Stimulated activated naive B cell treated with anti-CD40 and anti-IgM and Interleukin-4, amounts not matched to agents 10 μg/mL and 1 μg/mL and 100 μg/mL, for 72 hours (primary cell): ENCODE measurements around the gene TLR2.
"Not testable (repeated sequence)": the region's sequence is repeated elsewhere in the genome, so short reads cannot be mapped to it uniquely, and the experiment has no call there.

ENCODE experiments used
- ATAC-seq, 2 donors: fragments of 150-1000 bp; cut with Tn5 transposase; replicated peaks; 2 replicates each; pipeline ENCODE4 v1.10.0; 2021; ENCODE audit warnings: moderate library complexity in 1 of 2
- DNase-seq: peaks from one replicate; pipeline ENCODE4 v3.0.0; 2021
- H3K27ac Mint-ChIP-seq: one replicate; pipeline ENCODE4 v1.8.0; 2022; ENCODE audit warnings: mild to moderate bottlenecking, mixed read lengths
- H3K27me3 Mint-ChIP-seq, 2 donors: one replicate each; pipeline ENCODE4 v1.8.0; 2022; ENCODE audit warnings: mixed read lengths in 2 of 2
- H3K36me3 Mint-ChIP-seq, 2 donors: one replicate each; pipeline ENCODE4 v1.8.0; 2022; ENCODE audit warnings: mixed read lengths in 2 of 2, mild to moderate bottlenecking in 1 of 2
- H3K4me1 Mint-ChIP-seq, 2 donors: one replicate each; pipeline ENCODE4 v1.8.0; 2022; ENCODE audit warnings: mixed read lengths in 2 of 2, mild to moderate bottlenecking in 1 of 2
- H3K4me3 Mint-ChIP-seq, 2 donors: one replicate each; pipeline ENCODE4 v1.8.0; 2022; ENCODE audit warnings: mild to moderate bottlenecking in 2 of 2, mixed read lengths in 2 of 2, moderate library complexity in 1 of 2
- H3K9me3 Mint-ChIP-seq, 2 donors: one replicate each; pipeline ENCODE4 v1.8.0; 2022; ENCODE audit warnings: mixed read lengths in 2 of 2, mild to moderate bottlenecking in 1 of 2

Gene TLR2

DNA sequence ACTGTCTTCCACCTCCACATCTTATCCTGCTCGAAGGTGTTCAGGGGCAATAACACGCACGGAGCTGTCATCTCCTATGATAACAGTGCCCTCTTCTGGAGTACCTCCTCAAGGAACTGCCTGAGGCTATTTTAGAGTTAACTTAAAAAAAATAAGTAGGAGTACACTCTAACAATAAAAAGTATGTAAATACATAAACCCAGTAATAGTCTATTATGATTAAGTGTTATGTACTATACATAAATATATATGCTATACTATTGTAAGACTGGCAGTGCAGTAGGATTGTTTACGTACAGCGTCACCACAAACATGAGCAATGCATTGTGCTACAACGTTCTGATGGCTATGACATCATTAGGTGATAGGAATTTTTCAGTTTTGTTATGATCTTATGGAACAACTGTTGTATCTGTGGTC, 34.5 kb upstream of the TLR2 start:
- Mint-ChIP-seq H3K36me3 (no peaks in the 10 kb centered on the region), H3K4me3 (no peak overlapping the region), H3K27me3 (no peaks in the 10 kb centered on the region), H3K4me1 (peaks cover 10 to 18% of the 10 kb centered on the region in 2 donors), H3K9me3 (peaks cover 0 to 2% of the 10 kb centered on the region in 2 donors), H3K27ac (no peak overlapping the region)
- DNase-seq: no peak
- ATAC-seq: no peak

DNA sequence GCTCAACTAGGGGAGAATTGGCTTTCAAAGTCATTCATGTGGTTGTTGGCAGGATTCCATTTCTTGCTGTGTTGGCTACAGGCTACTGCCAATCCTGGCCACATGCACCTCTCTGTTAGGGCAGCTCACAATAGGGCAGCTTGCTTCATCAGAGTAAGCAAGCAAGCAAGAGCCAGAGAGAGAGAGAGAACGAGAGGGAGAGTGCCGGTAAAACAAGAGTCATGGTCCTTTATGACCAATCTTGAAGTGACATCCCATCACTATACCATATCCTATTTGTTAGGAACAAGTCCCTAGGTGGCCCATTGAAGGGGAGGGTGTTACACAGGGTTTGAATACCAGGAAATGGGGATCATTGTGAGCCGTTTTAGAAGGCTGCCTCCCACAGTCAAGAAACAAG, 33.0 kb upstream of the TLR2 start:
- Mint-ChIP-seq H3K4me3 (no peak overlapping the region), H3K36me3 (no peaks in the 10 kb centered on the region), H3K27ac (no peak overlapping the region), H3K4me1 (peaks cover 10 to 18% of the 10 kb centered on the region in 2 donors), H3K27me3 (peaks cover 4 to 13% of the 10 kb centered on the region in 2 donors), H3K9me3 (no peaks in the 10 kb centered on the region)
- DNase-seq: no peak
- ATAC-seq: no peak

DNA sequence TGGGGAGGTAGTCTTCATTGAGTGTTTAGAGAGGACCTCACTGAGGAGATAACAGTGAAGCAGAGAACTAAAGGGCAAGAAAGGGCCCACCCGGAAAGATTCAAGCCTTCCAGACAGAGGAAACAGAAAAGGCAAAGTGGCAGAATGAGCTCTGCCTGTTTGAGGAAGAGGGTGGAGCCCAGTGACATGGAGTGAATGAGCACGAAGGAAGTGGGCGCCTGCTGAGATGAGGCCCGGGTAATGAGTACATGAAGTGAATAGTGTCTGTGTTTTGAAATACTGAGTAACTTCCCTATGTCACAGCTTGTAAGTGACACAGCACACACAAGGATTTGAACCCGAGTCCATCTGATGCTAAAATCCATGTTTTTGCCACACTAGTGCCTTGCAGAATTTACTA, 32.5 kb upstream of the TLR2 start:
- peaks cover 10 to 18% of the 10 kb centered on the region in 2 donors for H3K4me1 Mint-ChIP-seq
- no peaks in the 10 kb centered on the region for H3K9me3 Mint-ChIP-seq
- DNase-seq (no peak), ATAC-seq (peak; percentile 81 to 87)
- peaks cover 8 to 13% of the 10 kb centered on the region in 2 donors for H3K27me3 Mint-ChIP-seq
- no peak overlapping the region for H3K27ac Mint-ChIP-seq
- H3K4me3 Mint-ChIP-seq: no peak overlapping the region
- H3K36me3 Mint-ChIP-seq: no peaks in the 10 kb centered on the region

DNA sequence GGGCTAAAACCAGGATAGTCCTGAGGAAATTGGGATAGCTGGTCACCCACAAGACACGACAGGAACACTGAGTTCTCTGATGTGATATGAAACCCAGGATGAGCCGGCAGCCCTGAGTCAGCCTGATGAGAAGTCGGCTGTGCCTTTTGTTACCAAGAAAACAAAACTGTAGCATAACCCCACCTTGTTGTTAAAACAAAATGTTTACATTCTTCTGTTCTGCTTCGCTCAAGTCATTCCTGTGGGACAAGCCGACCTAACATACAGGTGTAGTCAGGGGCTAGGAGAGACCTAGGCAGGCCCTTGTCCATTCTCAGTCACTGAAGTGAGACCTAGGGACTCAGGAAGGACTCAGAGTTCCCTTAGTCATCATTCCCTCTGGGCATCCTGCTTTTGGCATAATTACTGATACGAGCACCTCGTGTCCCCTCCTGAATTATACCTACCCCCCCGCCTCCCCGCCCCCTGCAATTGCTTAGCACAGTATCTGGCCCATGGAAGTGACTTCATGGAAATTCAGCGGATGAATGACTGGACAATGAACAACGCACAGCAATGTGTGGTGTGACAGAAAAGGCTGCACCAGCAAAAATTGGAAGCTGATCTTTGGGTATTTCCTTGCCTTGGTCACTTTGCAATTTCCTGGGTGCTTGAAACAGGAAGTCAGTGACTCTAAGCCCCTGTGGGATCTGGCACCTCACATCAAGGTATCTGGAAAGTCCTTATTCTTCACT, 31.9 kb upstream of the TLR2 start:
- Mint-ChIP-seq H3K36me3 (no peaks in the 10 kb centered on the region), H3K9me3 (no peaks in the 10 kb centered on the region), H3K4me3 (no peak overlapping the region), H3K4me1 (peaks cover 10 to 18% of the 10 kb centered on the region in 2 donors), H3K27me3 (peaks cover 9 to 13% of the 10 kb centered on the region in 2 donors), H3K27ac (no peak overlapping the region)
- DNase-seq (no peak), ATAC-seq (no peak)

DNA sequence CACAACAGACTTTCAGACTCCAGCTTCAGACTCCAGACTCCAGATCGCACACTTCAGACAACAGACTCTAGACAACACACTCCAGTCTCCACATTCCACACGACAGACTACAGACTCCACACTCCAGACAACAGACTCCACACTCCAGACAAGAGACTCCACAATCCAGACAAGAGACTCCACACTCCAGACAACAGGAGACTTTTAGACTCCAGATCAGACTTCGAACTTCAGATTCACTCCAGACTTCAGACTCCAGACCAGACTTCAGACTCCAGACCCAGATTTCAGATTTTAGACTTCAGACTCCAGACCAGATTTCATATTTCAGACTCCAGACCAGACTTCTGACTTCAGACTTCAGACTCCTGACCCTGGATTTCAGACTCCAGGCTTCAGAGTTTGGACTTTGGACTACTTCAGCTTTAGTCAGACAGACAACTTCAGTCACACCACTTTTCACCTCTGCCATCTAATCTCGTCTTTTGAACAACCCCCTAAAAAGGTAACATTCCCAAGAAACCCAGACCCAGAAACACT, 29.0 kb upstream of the TLR2 start:
- Mint-ChIP-seq H3K36me3 (no peaks in the 10 kb centered on the region), H3K4me3 (no peak overlapping the region), H3K9me3 (no peaks in the 10 kb centered on the region), H3K4me1 (peaks cover 5 to 11% of the 10 kb centered on the region in 2 donors), H3K27ac (no peak overlapping the region), H3K27me3 (peaks cover 9 to 13% of the 10 kb centered on the region in 2 donors)
- no peak for DNase-seq
- ATAC-seq: no peak

DNA sequence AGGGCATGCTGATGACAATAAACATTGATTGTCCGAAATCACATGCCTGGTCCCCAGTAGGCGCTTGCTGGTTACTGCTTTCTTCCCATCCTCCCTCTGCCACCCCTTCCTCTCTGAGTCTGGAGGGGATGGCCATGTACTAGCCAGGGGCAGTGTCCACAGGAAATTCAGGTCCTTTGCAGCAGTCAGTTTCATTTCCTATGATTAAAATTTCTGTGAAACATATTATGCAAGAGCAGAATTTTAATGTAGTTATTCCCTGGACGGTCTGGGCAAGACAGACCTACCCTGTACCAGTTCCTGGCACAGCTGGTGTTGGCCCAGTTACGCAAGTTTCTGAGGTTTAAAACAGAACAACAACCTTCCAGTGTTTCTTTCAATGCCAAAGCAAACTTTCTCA, 28.2 kb upstream of the TLR2 start:
- H3K36me3 Mint-ChIP-seq: no peaks in the 10 kb centered on the region
- H3K27me3 Mint-ChIP-seq: peaks cover 9 to 13% of the 10 kb centered on the region in 2 donors
- no peak overlapping the region for H3K4me3 Mint-ChIP-seq
- no peaks in the 10 kb centered on the region for H3K9me3 Mint-ChIP-seq
- DNase-seq (no peak), ATAC-seq (no peak)
- no peak overlapping the region for H3K27ac Mint-ChIP-seq
- H3K4me1 Mint-ChIP-seq: peaks cover 5 to 11% of the 10 kb centered on the region in 2 donors

DNA sequence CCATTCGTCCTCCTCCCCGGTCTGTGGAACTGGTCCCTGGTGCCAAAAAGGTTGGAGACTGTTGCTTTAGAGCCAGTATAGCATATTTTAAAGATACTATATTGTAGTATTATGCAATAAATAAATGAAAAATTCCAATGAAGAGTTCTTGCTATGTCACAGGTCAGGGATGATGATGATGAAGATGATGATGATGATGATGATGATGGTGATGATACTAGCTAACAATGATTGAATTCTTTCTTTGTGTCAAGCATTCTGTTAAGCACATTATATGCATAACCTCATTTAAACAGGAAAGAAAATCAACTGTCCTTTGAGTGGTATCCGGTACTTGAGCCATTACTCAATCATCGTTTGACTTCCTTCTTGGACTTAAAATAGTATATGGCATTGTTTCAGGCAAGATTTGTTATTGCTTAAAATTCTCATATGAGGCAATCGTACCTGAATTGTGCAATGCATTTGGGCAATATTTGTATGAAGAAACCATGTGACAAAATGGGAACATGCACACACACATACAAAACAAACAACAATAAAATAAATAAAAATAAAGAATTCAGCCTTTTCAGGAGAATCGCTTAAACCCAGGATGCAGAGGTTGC, 22.8 kb upstream of the TLR2 start:
- ATAC-seq (no peak), DNase-seq (no peak)
- H3K27ac Mint-ChIP-seq: no peak overlapping the region
- no peaks in the 10 kb centered on the region for H3K4me1 Mint-ChIP-seq
- H3K9me3 Mint-ChIP-seq: peaks cover 9 to 20% of the 10 kb centered on the region in 2 donors
- peaks cover 3 to 16% of the 10 kb centered on the region in 2 donors for H3K36me3 Mint-ChIP-seq
- H3K4me3 Mint-ChIP-seq: no peak overlapping the region
- peaks cover 6 to 14% of the 10 kb centered on the region in 2 donors for H3K27me3 Mint-ChIP-seq

DNA sequence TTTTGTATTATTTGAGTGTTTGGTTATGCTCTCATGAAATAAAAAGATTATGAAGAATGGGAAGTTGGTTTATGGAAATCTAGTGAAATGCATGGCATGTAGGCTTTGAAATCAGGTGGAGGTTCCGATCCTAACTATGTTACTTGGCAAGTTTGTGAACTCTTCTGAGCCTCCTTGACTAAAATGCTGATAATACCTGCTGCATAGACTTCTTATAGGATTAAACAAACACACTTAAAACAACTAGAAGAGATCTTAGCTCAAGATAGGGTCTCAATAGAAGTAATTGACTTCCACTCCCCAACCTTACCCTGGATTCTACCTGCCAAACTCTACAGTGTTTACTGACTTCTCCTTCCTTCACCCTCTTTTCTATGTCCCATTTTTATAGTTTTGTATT, 22.2 kb upstream of the TLR2 start:
- Mint-ChIP-seq H3K4me3 (no peak overlapping the region), H3K9me3 (peaks cover 9 to 20% of the 10 kb centered on the region in 2 donors), H3K4me1 (no peaks in the 10 kb centered on the region), H3K36me3 (peaks cover 3 to 16% of the 10 kb centered on the region in 2 donors), H3K27ac (no peak overlapping the region), H3K27me3 (peaks cover 6 to 11% of the 10 kb centered on the region in 2 donors)
- no peak for DNase-seq
- ATAC-seq: no peak

DNA sequence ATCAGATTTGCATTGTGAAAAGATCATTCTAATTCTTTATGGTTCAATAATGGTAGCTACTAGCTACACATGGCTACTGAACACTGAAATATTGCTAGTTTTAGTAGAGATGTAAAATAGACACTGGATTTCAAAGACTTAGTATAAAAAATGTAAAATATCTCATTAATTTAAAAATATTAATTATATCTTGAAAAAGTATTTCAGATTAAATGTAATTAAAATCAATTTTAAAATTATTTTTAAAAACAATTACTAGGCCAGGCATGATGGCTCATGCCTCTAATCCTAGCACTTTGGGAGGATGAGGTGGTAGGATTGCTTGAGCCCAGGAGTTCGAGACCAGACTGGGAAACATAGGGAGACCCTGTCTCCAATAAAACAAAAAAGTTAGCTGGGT, 20.4 kb upstream of the TLR2 start:
- H3K36me3 Mint-ChIP-seq: peaks cover 3 to 16% of the 10 kb centered on the region in 2 donors
- H3K9me3 Mint-ChIP-seq: peaks cover 9 to 20% of the 10 kb centered on the region in 2 donors
- no peak overlapping the region for H3K4me3 Mint-ChIP-seq
- no peak for DNase-seq
- no peak overlapping the region for H3K27ac Mint-ChIP-seq
- H3K4me1 Mint-ChIP-seq: no peaks in the 10 kb centered on the region
- H3K27me3 Mint-ChIP-seq: peaks cover 11 to 15% of the 10 kb centered on the region in 2 donors
- ATAC-seq: no peak

DNA sequence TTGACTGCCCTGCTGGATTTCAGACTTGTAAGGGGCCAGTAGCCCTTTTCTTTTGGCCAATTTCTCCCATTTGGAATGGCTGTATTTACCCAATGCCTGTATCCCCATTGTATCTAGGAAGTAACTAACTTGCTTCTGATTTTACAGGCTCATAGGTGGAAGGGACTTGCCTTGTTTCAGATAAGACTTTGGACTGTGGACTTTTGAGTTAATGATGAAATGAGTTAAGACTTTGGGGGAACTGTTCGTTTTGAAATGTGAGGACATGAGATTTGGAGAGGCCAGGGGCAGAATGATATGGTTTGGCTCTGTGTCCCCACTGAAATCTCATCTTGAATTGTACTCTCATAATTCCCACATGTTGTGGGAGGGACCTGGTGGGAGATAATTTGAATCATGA, 17.6 kb upstream of the TLR2 start:
- H3K36me3 Mint-ChIP-seq: peaks cover 3 to 16% of the 10 kb centered on the region in 2 donors
- peaks cover 19 to 23% of the 10 kb centered on the region in 2 donors for H3K27me3 Mint-ChIP-seq
- not testable (repeated sequence) for H3K4me3 Mint-ChIP-seq, H3K4me1 Mint-ChIP-seq, DNase-seq, ATAC-seq, H3K27ac Mint-ChIP-seq
- H3K9me3 Mint-ChIP-seq: peaks cover 9 to 20% of the 10 kb centered on the region in 2 donors

DNA sequence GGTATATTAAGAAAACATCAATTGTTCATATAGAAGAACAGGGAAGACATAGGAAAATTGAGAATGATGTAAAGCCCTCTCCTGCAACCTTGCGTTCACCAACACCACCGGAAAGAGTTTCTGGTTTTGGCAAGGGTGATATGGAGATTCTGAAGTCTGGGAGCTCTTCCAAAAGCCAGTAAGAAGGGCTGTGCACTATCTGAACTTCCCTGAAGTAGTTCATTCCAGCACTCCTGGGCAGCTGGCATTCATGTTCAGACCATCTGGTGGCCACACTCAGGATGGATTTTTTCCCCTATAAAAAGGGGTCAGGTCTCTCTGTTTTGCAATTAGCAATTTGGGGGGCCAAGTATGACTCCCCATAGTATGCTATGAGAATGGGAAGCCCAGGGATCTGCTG, 15.4 kb upstream of the TLR2 start:
- Mint-ChIP-seq H3K9me3 (peaks cover 5 to 15% of the 10 kb centered on the region in 2 donors), H3K27me3 (peaks cover 20 to 25% of the 10 kb centered on the region in 2 donors), H3K27ac (no peak overlapping the region), H3K4me3 (no peak overlapping the region), H3K36me3 (peaks cover 0 to 8% of the 10 kb centered on the region in 2 donors), H3K4me1 (no peaks in the 10 kb centered on the region)
- DNase-seq (no peak), ATAC-seq (no peak)

DNA sequence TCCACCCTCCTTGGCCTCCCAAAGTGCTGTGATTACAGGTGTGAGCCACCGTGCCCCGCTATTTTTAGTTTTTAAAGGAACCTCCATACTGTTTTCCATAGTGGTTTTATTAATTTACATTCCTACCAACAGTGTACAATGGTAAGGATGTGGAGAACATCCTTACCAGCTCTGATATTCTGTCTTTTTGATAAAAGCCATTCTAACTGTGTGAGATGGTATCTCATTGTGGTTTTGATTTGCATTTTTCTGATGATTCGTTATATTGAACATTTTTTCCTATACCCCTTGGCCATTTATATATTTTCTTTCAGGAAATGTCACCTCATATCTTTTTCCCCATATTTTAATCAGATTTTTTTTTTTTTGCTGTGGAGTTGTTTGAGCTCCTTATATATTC, 14.2 kb upstream of the TLR2 start:
- no peak overlapping the region for H3K4me3 Mint-ChIP-seq
- peaks cover 0 to 4% of the 10 kb centered on the region in 2 donors for H3K36me3 Mint-ChIP-seq
- H3K4me1 Mint-ChIP-seq: no peaks in the 10 kb centered on the region
- ATAC-seq (no peak), DNase-seq (no peak)
- peaks cover 24 to 25% of the 10 kb centered on the region in 2 donors for H3K27me3 Mint-ChIP-seq
- no peak overlapping the region for H3K27ac Mint-ChIP-seq
- peaks cover 7 to 22% of the 10 kb centered on the region in 2 donors for H3K9me3 Mint-ChIP-seq

DNA sequence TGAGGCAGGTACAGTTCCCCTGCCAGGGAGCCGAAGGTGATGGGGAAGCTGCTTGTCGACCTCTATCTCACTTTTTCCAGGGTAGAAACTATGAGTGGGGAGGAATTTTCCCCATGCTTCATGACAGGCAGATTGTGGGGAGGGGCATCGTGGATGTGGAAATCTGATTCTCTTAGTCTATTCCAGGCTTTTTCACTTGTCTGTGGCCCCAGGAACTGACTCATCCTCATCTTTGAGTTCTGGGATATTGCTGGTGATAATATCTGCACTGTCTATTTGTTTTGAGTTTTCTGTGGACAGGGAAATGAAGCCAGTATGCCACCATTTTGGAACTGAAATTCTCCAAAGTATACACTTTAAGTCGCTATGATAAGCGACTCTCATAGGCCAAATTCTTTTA, 7.6 kb upstream of the TLR2 start:
- H3K9me3 Mint-ChIP-seq: peaks cover 15 to 34% of the 10 kb centered on the region in 2 donors
- no peak for DNase-seq
- no peaks in the 10 kb centered on the region for H3K4me1 Mint-ChIP-seq
- peaks cover 11 to 18% of the 10 kb centered on the region in 2 donors for H3K27me3 Mint-ChIP-seq
- ATAC-seq: no peak
- H3K27ac Mint-ChIP-seq: no peak overlapping the region
- H3K36me3 Mint-ChIP-seq: peaks cover 0 to 11% of the 10 kb centered on the region in 2 donors
- no peak overlapping the region for H3K4me3 Mint-ChIP-seq

DNA sequence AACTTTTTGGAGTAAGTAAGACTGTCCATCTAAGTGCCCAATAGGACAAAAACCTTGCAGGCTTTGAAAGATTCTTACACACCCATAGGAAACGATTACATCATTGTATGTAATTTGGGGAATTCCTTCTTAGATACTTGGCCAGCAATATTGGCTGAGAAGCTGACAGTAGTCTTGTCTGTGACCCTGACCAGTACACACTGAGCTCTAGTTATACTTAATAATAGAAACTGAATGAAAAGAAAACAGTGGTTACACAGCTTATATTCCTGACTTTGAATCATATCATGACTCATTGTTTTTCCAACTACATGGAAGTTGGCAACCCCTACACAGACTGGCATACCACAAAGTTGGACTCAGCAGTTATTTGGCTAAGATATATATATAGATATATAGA, 7.1 kb upstream of the TLR2 start:
- no peaks in the 10 kb centered on the region for H3K4me1 Mint-ChIP-seq
- ATAC-seq (no peak), DNase-seq (no peak)
- H3K9me3 Mint-ChIP-seq: peaks cover 15 to 34% of the 10 kb centered on the region in 2 donors
- H3K27ac Mint-ChIP-seq: no peak overlapping the region
- H3K27me3 Mint-ChIP-seq: peaks cover 6 to 13% of the 10 kb centered on the region in 2 donors
- H3K36me3 Mint-ChIP-seq: peaks cover 0 to 11% of the 10 kb centered on the region in 2 donors
- H3K4me3 Mint-ChIP-seq: no peak overlapping the region

DNA sequence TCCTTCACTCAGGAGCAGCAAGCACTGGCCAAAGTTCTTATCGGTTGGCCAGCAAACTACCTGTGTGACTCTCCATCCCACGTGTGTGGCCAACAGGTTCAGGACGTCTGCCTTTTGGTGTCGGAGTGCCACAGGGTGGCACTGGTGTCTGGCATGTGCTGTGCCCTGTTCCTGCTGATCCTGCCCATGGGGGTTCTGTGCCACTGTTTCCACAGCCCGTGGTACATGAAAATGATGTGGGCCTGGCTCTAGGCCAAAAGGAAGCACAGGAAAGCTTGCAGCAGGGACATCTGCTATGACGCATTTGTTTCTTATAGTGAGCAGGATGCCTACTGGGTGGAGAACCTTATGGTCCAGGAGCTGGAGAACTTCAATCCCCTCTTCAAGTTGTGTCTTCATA, 4.6 kb upstream of the TLR2 start:
- no peak overlapping the region for H3K4me3 Mint-ChIP-seq
- H3K36me3 Mint-ChIP-seq: peaks cover 0 to 11% of the 10 kb centered on the region in 2 donors
- no peak overlapping the region for H3K27ac Mint-ChIP-seq
- no peak for DNase-seq
- H3K4me1 Mint-ChIP-seq: peaks cover 5 to 10% of the 10 kb centered on the region in 2 donors
- H3K9me3 Mint-ChIP-seq: peaks cover 11 to 19% of the 10 kb centered on the region in 2 donors
- no peak for ATAC-seq
- H3K27me3 Mint-ChIP-seq: peaks cover 10 to 14% of the 10 kb centered on the region in 2 donors
